Measurements from ENCODE around the gene GANAB. TPM values are rescaled to one million over a fixed set of nuclear protein-coding genes. Genes with fewer than 3 reads are reported as not detected.
A peak's percentile ranks its signal among the peaks of the same experiment; 100 is the strongest.

Gene GANAB
- total RNA-seq, 1 donor from 2014 or later: 228 TPM

DNA sequence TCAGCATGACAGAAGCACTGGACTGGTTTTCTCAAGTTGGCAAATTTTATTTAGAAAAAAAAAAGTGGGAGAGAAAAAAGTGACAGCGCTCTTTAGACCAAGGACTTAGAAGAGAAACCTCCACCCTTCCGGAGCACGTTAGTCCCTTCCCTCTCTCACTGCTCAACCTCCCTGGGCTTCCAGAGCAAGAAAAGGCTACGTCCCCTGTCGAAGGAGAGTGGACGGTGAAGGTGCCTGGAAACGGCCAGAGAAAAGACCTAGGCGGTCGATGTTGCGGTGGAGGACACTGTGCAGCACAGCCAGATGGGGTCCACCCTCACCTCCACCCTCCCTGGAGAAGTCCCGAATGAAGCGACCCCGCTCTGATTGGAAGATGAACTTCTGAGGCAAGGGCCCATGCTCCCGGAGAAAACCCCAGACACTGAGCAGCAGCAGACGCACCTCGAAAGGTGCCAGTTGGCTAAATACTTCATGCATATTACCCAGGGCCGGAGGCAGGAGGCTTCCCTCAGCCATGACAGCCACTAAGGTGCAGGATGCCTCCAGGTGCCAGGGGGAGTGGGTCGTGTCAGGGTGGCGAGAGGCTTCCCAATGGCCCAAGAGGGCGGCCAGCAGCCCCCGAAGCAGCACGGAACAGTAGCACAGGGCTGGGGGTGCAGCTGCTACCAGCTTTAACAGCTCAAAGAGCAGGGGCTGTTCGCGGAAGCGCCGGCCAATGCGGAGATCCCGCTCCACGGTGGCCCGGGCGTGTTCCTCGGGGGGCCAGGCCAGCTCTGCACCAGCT lies 604 bp upstream of the GANAB start:
- Histone ChIP-seq H3K27ac (no peak overlapping the region), H3K4me3 (peak overlapping the region; percentile 90), H3K9me3 (no peaks in the 10 kb centered on the region), H3K36me3 (peaks cover 49% of the 10 kb centered on the region), H3K27me3 (ENCODE audit: low read depth) (no peaks in the 10 kb centered on the region), H3K4me1 (peaks cover 37% of the 10 kb centered on the region)
- peak in 1 of 2 donors; percentile 1 for ATAC-seq
- intact Hi-C loops (cut with DNase I): no loop called here
- TF ChIP-seq, protein P1, sequence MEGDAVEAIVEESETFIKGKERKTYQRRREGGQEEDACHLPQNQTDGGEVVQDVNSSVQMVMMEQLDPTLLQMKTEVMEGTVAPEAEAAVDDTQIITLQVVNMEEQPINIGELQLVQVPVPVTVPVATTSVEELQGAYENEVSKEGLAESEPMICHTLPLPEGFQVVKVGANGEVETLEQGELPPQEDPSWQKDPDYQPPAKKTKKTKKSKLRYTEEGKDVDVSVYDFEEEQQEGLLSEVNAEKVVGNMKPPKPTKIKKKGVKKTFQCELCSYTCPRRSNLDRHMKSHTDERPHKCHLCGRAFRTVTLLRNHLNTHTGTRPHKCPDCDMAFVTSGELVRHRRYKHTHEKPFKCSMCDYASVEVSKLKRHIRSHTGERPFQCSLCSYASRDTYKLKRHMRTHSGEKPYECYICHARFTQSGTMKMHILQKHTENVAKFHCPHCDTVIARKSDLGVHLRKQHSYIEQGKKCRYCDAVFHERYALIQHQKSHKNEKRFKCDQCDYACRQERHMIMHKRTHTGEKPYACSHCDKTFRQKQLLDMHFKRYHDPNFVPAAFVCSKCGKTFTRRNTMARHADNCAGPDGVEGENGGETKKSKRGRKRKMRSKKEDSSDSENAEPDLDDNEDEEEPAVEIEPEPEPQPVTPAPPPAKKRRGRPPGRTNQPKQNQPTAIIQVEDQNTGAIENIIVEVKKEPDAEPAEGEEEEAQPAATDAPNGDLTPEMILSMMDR (IDR thresholded peaks at IDR 0.05): no peak
- DNase-seq: no peak

DNA sequence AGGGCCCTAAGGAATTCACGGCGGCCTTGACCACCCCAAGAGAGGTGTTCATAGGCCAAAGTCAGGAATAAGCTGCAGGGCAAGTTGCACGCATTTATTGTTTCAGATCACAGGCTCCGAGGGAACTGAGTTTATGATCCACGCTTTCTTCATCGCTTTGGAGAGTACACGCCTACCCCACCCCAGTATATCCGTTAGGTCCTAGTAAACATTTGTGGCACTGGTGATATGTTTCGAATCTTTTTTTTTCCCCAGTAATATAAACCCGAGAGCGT lies 805 bp downstream of the GANAB start:
- DNase-seq (no peak), ATAC-seq (no peak)
- intact Hi-C loops (cut with DNase I): no loop called here
- Histone ChIP-seq H3K4me1 (peaks cover 23% of the 10 kb centered on the region), H3K9me3 (no peaks in the 10 kb centered on the region), H3K4me3 (peak overlapping the region; percentile 90), H3K36me3 (peaks cover 49% of the 10 kb centered on the region), H3K27ac (peak overlapping the region; percentile 93), H3K27me3 (ENCODE audit: low read depth) (no peaks in the 10 kb centered on the region)
- TF ChIP-seq, protein P1 (IDR thresholded peaks at IDR 0.05): no peak

DNA sequence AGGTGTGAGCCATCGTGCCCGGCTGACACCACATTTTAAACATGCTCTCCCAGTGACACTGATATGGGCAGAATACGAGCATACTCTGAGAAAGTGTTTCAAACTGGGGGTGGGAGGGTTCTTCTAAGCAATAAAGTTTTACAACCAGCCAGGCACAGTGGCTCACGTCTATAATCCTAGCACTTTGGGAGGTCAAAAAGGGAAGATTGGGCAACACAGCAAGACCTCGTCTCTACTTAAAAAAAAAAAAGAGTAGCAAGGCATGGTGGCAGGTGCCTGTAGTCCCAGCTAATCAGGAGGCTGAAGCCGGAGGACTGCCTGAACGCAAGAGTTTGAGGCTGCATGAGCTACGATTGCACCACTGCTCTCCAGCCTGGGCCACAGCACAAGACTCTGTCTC lies 2.2 kb downstream of the GANAB start:
- Histone ChIP-seq H3K4me3 (no peak overlapping the region), H3K9me3 (no peaks in the 10 kb centered on the region), H3K27me3 (ENCODE audit: low read depth) (no peaks in the 10 kb centered on the region), H3K4me1 (peaks cover 23% of the 10 kb centered on the region), H3K36me3 (peaks cover 42% of the 10 kb centered on the region), H3K27ac (no peak overlapping the region)
- intact Hi-C loops (cut with DNase I): no loop called here
- TF ChIP-seq, protein P1 (IDR thresholded peaks at IDR 0.05): no peak
- ATAC-seq (no peak), DNase-seq (no peak)

DNA sequence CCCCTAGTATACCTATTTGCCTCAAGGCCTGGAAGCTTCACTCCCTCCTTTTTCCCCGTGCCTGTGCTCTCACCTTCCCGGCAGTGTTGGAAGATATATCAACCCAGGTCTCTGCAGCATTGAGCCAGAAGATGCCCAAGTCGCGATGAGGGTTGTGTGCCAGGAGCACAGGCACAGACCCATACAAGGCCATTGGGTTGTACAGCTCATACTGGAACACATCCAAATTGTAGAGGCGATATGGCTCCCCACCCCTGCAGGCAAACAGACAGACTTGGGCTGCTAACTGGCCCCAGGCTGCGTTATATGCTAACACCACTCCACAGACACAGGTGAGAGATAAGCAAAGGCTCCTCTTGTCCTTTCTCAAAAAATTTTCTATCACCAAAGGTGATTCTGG lies 13.9 kb downstream of the GANAB start:
- no peaks in the 10 kb centered on the region for H3K4me1 ChIP-seq
- peaks cover 98% of the 10 kb centered on the region for H3K36me3 ChIP-seq
- H3K9me3 ChIP-seq: no peaks in the 10 kb centered on the region
- no peak overlapping the region for H3K4me3 ChIP-seq
- no peaks in the 10 kb centered on the region for H3K27me3 ChIP-seq (ENCODE audit: low read depth)
- intact Hi-C loops (cut with DNase I): no loop called here
- no peak for ATAC-seq
- TF ChIP-seq, protein P1 (IDR thresholded peaks at IDR 0.05): no peak
- H3K27ac ChIP-seq: no peak overlapping the region
- DNase-seq: no peak

DNA sequence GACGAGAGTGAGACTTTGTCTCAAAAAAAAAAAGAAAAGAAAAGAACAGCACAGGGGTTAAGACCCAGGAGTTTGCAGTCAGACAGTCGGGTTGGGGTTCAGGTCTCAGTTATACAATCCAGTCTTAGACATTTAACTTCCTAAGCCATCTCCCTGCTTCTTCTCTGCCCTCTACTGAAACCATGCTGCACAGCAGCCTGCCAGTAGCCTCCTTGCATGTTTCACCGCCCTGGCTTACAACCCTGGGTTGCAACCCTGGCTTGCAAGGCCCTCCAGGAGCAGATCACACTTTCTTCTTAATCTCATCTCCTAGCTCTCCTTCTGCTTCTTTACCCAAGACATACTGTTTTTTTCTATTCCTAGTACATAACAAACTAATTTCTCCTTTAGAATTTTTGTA lies 18.7 kb downstream of the GANAB start:
- ATAC-seq (no peak), DNase-seq (no peak)
- no peaks in the 10 kb centered on the region for H3K9me3 ChIP-seq
- H3K27me3 ChIP-seq (ENCODE audit: low read depth): no peaks in the 10 kb centered on the region
- TF ChIP-seq, protein P1 (IDR thresholded peaks at IDR 0.05): no peak
- intact Hi-C loops (cut with DNase I): no loop called here
- no peaks in the 10 kb centered on the region for H3K4me1 ChIP-seq
- H3K27ac ChIP-seq: no peak overlapping the region
- peaks cover 78% of the 10 kb centered on the region for H3K36me3 ChIP-seq
- H3K4me3 ChIP-seq: no peak overlapping the region

All from lower lobe of right lung (tissue), 2 donors.